CD4-positive, alpha-beta T cell treated with Interleukin-4 for 1 hour (primary cell): ENCODE data around the gene ZHX3.
"Not testable (repeated sequence)": the region's sequence is repeated elsewhere in the genome, so short reads cannot be mapped to it uniquely, and the experiment has no call there.

Experiments
- DNase-seq, 2 donors: peaks; one replicate each; pipeline ENCODE4 v3.0.0-alpha.2; 2020 to 2022

ZHX3 gene

GRCh38 chr20:41330343-41330720 is 12.8 kb upstream of the ZHX3 start:
- DNase-seq, result no peak

GRCh38 chr20:41329435-41330342 is 12.2 kb upstream of the ZHX3 start:
- DNase-seq, result peak; percentile 42 to 53

GRCh38 chr20:41327178-41327577 is 9.6 kb upstream of the ZHX3 start:
- no peak for DNase-seq

DNA sequence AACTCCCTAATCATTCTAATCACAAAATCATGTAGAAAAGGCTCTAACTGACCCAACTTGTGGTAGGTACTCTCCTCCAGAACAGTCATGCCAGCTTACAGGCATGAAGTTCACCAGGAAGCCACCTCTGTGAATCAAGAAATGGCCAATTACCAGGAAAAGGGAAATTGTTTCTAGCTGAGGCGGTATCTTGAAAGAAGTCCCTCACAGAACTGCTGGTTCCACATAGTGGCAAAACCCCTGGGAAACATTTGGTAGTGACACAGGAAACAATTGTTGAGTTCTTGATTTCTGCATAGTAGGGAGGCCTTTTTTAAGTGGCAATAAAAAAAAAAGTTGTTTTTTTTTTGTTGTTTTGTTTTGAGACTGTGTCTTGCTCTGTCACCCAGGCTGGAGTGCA is 3.4 kb upstream of the ZHX3 start:
- DNase-seq, result no peak

GRCh38 chr20:41320441-41320840 is 2.9 kb upstream of the ZHX3 start:
- DNase-seq, result no peak

DNA sequence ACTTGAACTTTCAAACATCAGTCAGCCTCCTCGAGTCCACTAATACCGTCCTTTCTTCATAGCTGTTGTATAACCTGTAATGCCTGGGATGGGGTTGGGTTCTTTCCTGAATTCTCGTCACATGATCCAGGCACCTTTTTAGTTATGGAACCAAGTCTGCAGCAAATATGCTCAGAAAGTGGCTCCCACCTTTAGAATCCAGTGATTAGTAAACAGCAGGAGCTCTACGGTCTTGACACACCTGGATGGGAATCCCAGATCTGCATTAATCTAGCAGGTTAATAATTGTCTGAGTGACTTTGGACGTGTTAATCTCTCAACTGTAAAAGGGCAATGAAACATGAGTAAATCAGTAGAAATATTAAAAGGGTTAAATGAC is 729 bp upstream of the ZHX3 start:
- no peak for DNase-seq

DNA sequence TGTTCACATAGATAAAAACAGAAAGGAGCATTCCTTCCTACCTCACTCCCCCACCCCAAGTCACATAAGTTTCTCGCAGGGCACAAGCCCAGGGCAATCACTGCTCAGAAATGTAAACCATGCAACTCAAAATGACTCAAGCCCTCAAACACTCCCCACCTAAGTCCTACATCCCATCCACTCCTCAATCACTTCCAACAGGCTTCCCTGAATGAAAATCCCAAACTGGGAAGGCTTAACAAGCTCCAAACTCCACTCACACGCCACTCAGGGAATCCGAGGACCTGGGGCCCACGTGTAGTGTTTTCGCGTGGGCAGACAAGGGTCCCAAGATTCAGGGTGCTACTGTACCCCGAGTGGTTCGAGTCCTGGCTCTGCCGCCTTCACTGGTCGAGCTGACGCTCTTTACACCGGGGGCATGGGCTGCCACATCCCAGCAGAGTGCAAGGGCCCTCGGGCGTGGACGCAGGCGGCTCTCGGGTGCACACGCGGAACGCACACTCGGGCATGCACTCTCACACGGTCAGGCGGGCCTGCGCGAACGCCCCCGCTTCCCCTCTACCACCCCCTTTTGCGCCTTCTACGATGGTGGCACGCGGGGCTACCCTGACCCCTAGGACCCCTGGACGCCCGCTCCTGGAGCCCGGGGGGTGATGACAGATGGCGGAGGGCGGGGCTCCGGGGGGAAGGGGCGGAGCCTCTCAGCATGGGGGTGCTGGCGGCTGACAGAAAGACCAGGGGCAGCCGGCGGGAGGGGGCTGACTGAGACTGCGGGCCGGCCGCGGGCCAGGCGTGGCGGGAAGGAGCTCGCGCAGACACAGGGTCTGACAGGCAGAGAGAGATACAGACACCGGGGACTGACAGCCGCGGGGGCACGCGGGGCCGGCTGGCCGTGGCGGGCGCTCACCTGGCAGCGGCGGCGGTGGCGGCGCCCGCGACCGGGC is 657 bp downstream of the ZHX3 start:
- peak; percentile 75 to 82 for DNase-seq

DNA sequence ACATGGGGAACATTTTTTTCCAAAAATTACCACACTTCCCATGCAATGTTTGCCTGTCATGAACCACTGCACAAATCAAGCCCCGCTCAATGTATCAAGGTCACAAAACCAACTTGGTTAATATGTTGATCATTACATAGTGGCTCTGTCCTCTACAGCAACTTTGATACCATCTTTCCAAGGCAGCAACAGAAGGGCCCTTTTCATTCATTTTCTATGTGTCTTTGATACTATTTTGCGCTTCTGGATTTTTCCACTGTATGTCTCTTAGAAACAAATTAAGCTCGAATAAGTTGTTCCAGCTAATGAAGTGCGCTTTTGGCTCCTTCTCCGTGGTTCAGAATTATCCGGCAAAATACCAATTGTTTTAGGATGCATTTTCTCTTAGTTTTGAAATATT is 1.5 kb downstream of the ZHX3 start:
- DNase-seq, result no peak

GRCh38 chr20:41314386-41314785 is 3.1 kb downstream of the ZHX3 start:
- no peak for DNase-seq

DNA sequence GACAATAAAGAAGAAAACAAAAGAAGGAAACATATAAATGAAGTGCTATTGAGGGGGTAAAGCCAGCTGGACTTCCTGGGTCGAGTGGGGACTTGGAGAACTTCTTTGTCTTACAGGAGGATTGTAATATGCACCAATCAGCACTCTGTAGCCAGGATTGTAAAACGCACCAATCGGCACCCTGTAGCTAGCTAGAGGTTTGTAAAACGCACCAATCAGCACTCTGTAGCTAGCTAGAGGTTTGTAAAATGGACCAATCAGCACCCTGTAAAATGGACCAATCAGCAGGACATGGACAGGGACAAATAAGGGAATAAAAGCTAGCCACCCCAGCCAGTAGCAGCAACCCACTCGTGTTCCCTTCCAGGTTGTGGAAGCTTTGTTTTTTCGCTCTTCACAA is 5.5 kb downstream of the ZHX3 start:
- DNase-seq, result not testable (repeated sequence)

DNA sequence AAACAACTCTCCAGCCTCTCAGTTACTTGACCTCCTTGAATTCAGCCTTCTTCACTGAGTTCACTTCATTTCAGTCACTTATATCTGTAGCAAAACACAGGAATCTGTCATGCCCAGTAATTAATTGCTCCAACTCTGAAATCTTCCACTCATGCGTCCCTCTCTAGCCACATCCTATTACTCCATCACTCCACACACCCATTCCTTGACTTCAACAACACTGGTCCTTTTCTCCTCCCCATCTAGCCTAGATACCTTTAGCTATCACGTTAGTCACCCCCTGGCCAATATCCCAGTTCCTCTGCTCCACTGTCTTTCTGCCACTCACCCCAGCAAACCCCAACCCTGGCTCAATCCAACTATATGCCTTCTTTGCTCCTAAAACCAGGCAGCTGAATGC is 7.7 kb downstream of the ZHX3 start:
- DNase-seq, result no peak

GRCh38 chr20:41308726-41309413 is 8.7 kb downstream of the ZHX3 start:
- no peak for DNase-seq

- DNase-seq, result no peak
Measured at GRCh38 chr20:41308290-41308711, 9.2 kb downstream of the ZHX3 start.

DNA sequence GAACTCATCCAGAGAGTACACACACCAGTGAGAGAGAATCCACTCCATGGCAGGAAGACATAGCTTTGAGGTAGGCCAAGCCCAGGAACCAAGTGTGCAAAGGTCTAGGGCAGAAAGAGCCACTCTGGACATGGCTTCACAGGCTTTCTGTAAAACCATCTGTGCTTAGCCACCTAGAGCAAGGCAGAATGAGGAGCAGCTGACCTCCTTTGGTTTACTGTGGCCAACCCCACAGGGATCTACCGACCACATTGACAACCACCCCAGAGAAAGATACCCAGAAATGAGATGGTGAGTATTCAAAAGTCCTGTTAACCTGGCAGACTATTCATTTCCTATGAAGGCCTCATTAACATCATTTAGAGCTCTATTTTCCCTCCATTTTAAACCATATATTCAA is 10.5 kb downstream of the ZHX3 start:
- no peak for DNase-seq

DNA sequence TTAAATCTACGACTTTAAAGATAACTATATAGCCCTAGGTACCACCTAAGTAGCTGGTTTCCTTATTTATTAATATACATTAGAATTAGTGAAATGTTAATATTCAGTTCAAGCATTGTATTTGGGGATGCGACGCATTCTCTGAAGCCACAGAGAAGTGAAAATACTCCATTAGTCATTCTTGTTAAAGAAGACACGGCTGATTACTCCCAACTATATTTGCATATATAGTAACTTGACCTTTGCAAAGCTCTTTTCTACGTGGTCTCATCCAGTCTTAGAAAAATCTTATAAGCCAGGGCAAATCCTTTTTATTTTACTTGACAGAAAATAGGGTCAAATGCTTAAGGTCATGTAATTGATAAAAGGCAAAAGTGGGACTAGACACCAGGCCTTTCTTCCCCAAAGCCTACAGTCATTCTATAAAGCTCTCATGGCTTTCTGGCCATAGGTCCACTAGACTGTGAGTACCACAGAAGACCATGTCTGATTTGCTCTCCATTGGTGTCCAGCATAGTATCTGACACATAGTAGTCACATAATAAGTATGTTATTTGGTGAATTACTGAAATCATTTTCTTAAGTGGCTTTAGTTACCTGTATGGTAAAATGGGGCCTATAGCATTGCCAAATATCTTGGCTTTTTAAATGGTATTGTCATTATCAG is 11.3 kb downstream of the ZHX3 start:
- DNase-seq, result no peak

GRCh38 chr20:41304424-41305079 is 13.0 kb downstream of the ZHX3 start:
- no peak for DNase-seq

- no peak for DNase-seq
Measured at GRCh38 chr20:41304002-41304401, 13.5 kb downstream of the ZHX3 start.

DNA sequence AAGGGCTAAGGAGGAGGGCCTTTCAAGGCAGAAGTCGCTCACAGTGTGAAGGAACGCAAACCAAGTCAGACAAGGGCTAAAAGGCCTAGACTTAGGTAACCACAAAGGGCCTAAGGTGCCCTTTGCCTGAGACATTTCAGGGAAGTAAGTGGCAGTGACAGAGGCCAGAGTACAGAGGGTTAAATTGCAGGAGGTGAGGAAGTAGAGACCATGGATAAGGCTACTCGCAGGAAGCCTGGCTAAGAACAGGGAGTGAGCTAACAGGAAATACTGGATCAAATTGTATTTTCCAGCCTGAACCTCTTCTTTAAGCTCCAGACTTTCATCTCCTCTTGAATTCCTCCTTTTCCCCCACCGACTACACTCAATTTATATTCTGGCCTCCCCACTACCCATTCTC is 16.6 kb downstream of the ZHX3 start:
- no peak for DNase-seq

- no peak for DNase-seq
Measured at GRCh38 chr20:41300383-41300782, 17.1 kb downstream of the ZHX3 start.

- DNase-seq, result no peak
Measured at GRCh38 chr20:41299899-41300298, 17.6 kb downstream of the ZHX3 start.

DNA sequence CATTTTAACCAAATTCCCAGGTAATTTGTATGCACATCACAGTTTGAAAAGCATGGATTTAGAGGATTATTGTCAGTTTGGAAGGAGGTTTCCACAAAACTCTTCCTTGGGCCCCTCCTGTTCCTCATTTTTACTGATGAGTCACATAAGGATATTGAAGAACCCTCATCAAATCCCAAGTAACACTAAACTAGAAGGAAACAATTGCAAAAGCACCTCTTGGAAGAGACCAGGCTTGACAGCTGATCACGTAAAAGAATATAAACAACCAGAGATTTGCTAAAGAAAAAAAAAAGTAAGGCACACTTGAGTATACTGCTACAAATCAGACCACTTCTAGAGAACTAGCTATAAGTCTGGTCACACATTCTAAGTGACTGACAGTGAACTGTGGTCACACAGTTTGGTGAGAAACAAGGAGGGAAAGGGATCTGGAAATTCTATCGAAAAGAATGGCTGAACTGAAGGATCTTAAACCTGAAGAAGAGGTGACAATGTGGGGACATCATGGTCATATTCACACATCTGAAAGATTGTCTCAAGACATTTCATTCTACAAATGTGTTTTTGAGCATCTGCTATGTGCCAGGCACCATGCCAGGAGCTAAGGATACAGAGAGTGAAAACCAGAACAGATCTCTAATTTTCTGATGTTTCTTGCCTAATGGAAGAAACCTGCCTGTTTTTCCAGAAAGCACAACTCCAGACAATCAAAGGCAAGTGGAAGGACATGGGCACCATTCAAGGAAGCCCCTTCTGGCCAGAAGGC is 24.1 kb downstream of the ZHX3 start:
- no peak for DNase-seq
